ENCODE measurements around the gene SMR3B. TPM values are rescaled to one million over a fixed set of nuclear protein-coding genes. Genes with fewer than 3 reads are reported as not detected.

Gene SMR3B
- total and polyA plus RNA-seq, 2 of the 4 experiments (the other 2 are of a cell fraction): not detected

DNA sequence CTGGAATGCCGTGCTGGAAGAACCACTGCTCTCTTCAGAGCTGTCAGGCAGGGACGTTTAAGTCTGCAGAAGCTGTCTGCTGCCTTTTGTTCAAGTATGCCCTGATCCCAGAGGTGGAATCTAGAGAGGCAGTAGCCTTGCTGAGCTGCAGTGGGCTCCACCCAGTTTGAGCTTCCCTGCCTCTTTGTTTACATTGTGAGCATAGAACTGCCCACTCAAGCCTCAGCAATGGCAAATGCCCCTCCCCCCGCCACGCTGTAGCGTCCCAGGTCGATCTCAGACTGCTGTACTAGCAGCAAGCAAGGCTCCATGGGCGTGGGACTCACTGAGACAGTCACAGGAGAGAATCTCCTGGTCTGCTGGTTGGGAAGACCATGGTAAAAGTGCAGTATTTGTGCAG lies 54.3 kb downstream of the SMR3B start:
- intact Hi-C loops (cut with micrococcal nuclease): no loop called here
- H3K56ac ChIP-seq (ENCODE audit: extremely low read depth, insufficient read depth, low read length): no peak overlapping the region
- no peak overlapping the region for H3K23ac ChIP-seq (ENCODE audit: low read depth, low read length)
- H4K91ac ChIP-seq (ENCODE audit: insufficient read depth, low read depth, low read length): no peak overlapping the region
- no TSS peak for BruUV-seq (replicated peaks)
- CTCF ChIA-PET: no interaction called here
- H3K4me2 ChIP-seq (ENCODE audit: low read depth, low read length): no peak overlapping the region
- no peak overlapping the region for H3K18ac ChIP-seq (ENCODE audit: low read depth, low read length)
- ATAC-seq (ENCODE audit: low read depth) (no peak), DNase-seq (no peak)
- H2BK120ac ChIP-seq (ENCODE audit: low read depth, low read length): no peak overlapping the region
- no peaks in the 10 kb centered on the region for H3K27me3 ChIP-seq (ENCODE audit: control insufficient read depth, insufficient read depth, low read length)
- no peak overlapping the region for H2BK5ac ChIP-seq (ENCODE audit: low read depth, low read length, poor library complexity, severe bottlenecking)
- H3K4me1 ChIP-seq (ENCODE audit: control insufficient read depth, insufficient read depth, low read length): no peaks in the 10 kb centered on the region
- H2AK9ac ChIP-seq (replicated peaks; ENCODE audit: low read depth, low read length, poor library complexity): no peak overlapping the region
- H4K8ac ChIP-seq (ENCODE audit: low read depth in 2 of 2, low read length in 2 of 2): no peak overlapping the region
- H4K20me1 ChIP-seq (ENCODE audit: insufficient read depth, low read length): no peaks in the 10 kb centered on the region
- dilution Hi-C loops (cut with HindIII; ENCODE audit: low sequenced_read_pairs, unreplicated experiment): no loop called here
- H3K4me3 ChIP-seq (ENCODE audit: insufficient read depth, low read depth, low read length): no peak overlapping the region
- H3K79me1 ChIP-seq (ENCODE audit: low read depth in 1 of 2, low read length in 2 of 2): no peaks in the 10 kb centered on the region
- in situ Hi-C loops (cut with MboI; ENCODE audit: low sequenced_read_pairs): no loop called here
- H2BK15ac ChIP-seq (ENCODE audit: low read depth, low read length): no peak overlapping the region
- no peak overlapping the region for H2AK5ac ChIP-seq (ENCODE audit: low read depth, low read length)
- no peak overlapping the region for H3K14ac ChIP-seq (replicated peaks; ENCODE audit: low read depth, low read length)
- no peaks in the 10 kb centered on the region for H3K9me3 ChIP-seq (ENCODE audit: control insufficient read depth, insufficient read depth, low read length)
- no peaks in the 10 kb centered on the region for H3K36me3 ChIP-seq (ENCODE audit: control insufficient read depth, insufficient read depth, low read length)
- no peak overlapping the region for H2AFZ ChIP-seq (replicated peaks; ENCODE audit: low read length, poor library complexity)
- H2BK20ac ChIP-seq (ENCODE audit: low read depth, low read length): no peak overlapping the region
- TF ChIP-seq SMC3 (IDR thresholded peaks at IDR 0.05; ENCODE audit: low read depth, low read length) (no peak), RAD21 (IDR thresholded peaks at IDR 0.05; ENCODE audit: low read length) (no peak), NFE2L2 (IDR thresholded peaks at IDR 0.05; ENCODE audit: low read depth, low read length) (no peak), CHD1 (IDR thresholded peaks at IDR 0.05; ENCODE audit: low read depth, low read length) (no peak)
- H4K5ac ChIP-seq (ENCODE audit: low read depth, low read length): no peak overlapping the region
- H3K9me1 ChIP-seq (ENCODE audit: insufficient read depth, low read length): no peaks in the 10 kb centered on the region
- no peak overlapping the region for H3K9ac ChIP-seq (ENCODE audit: low read depth, low read length)
- POLR2A ChIA-PET (ENCODE audit: unreplicated experiment): no interaction called here
- WGBS, 2 experiments (ENCODE audit: extremely low coverage in 2 of 2, insufficient read length in 1 of 2): 18% methylated on average over 2 of the region's 7 CpGs; no CpG with 5 or more reads in 1 of the 2 experiments
- no peak overlapping the region for H3K27ac ChIP-seq (ENCODE audit: insufficient read depth, low read length)
- H3K4ac ChIP-seq (ENCODE audit: low read depth, low read length): no peak overlapping the region

Other genes with a start within 250 kb of the SMR3B start
- not detected in 2 replicates for gene PRR27, start 228.9 kb upstream of the SMR3B start, total RNA-seq (2012; rRNA removed)
- not detected in 2 replicates for gene PRR27, start 228.9 kb upstream of the SMR3B start, polyA plus RNA-seq (2012; rRNA removed)
- not detected in 2 replicates for gene ODAM, start 187.4 kb upstream of the SMR3B start, total RNA-seq (2012; rRNA removed)
- not detected in 2 replicates for gene ODAM, start 187.4 kb upstream of the SMR3B start, polyA plus RNA-seq (2012; rRNA removed)
- gene FDCSP, start 157.0 kb upstream of the SMR3B start, total RNA-seq (2012; rRNA removed): not detected in 2 replicates
- gene FDCSP, start 157.0 kb upstream of the SMR3B start, polyA plus RNA-seq (2012; rRNA removed): not detected in 2 replicates
- gene CSN3, start 140.5 kb upstream of the SMR3B start, total RNA-seq (2012; rRNA removed): not detected in 2 replicates
- not detected in 2 replicates for gene CSN3, start 140.5 kb upstream of the SMR3B start, polyA plus RNA-seq (2012; rRNA removed)
- not detected in 2 replicates for gene CABS1, start 48.1 kb upstream of the SMR3B start, total RNA-seq (2012; rRNA removed)
- not detected in 2 replicates for gene CABS1, start 48.1 kb upstream of the SMR3B start, polyA plus RNA-seq (2012; rRNA removed)
- gene SMR3A, start 22.4 kb upstream of the SMR3B start, total RNA-seq (2012; rRNA removed): not detected in 2 replicates
- not detected in 2 replicates for gene SMR3A, start 22.4 kb upstream of the SMR3B start, polyA plus RNA-seq (2012; rRNA removed)
- gene OPRPN, start 14.8 kb downstream of the SMR3B start, total RNA-seq (2012; rRNA removed): not detected in 2 replicates
- gene OPRPN, start 14.8 kb downstream of the SMR3B start, polyA plus RNA-seq (2012; rRNA removed): not detected in 2 replicates
- gene MUC7, start 89.1 kb downstream of the SMR3B start, total RNA-seq (2012; rRNA removed): not detected in 2 replicates
- gene MUC7, start 89.1 kb downstream of the SMR3B start, polyA plus RNA-seq (2012; rRNA removed): not detected in 2 replicates
- not detected in 2 replicates for gene AMTN, start 135.4 kb downstream of the SMR3B start, total RNA-seq (2012; rRNA removed)
- not detected in 2 replicates for gene AMTN, start 135.4 kb downstream of the SMR3B start, polyA plus RNA-seq (2012; rRNA removed)
- not detected in 2 replicates for gene AMBN, start 209.1 kb downstream of the SMR3B start, total RNA-seq (2012; rRNA removed)
- gene AMBN, start 209.1 kb downstream of the SMR3B start, polyA plus RNA-seq (2012; rRNA removed): not detected in 2 replicates
- under 0.01 and 0.28 TPM in 2 replicates for gene ENAM, start 245.6 kb downstream of the SMR3B start, total RNA-seq (2012; rRNA removed)
- gene ENAM, start 245.6 kb downstream of the SMR3B start, polyA plus RNA-seq (2012; rRNA removed): 0.01 and 0.10 TPM in 2 replicates